Measurements from ENCODE around the gene KCNIP3.
"Not testable (repeated sequence)": the region's sequence is repeated elsewhere in the genome, so short reads cannot be mapped to it uniquely, and the experiment has no call there.

Gene KCNIP3

GRCh38 chr2:95377216-95378123 is 80.3 kb downstream of the KCNIP3 start:
- Histone ChIP-seq H3K4me3 (ENCODE audit: low read length) (no peak overlapping the region), H3K36me3 (ENCODE audit: control insufficient read depth, insufficient read depth, low read length) (no peaks in the 10 kb centered on the region), H3K27me3 (ENCODE audit: control insufficient read depth, insufficient read depth, low read length) (no peaks in the 10 kb centered on the region), H3K4me1 (ENCODE audit: control insufficient read depth, insufficient read depth, low read length) (no peaks in the 10 kb centered on the region), H3K9me3 (ENCODE audit: control insufficient read depth, low read length) (no peaks in the 10 kb centered on the region), H3K9ac (ENCODE audit: low read length) (no peak overlapping the region)

- H3K4me1 ChIP-seq (ENCODE audit: control insufficient read depth, insufficient read depth, low read length); H3K27me3 ChIP-seq (ENCODE audit: control insufficient read depth, insufficient read depth, low read length); H3K9me3 ChIP-seq (ENCODE audit: control insufficient read depth, low read length): not testable (repeated sequence)
These were observed 81.1 kb downstream of the KCNIP3 start for GRCh38 chr2:95378281-95378680.

GRCh38 chr2:95379371-95379831 is 82.3 kb downstream of the KCNIP3 start:
- peaks cover 3% of the 10 kb centered on the region for H3K27me3 ChIP-seq (ENCODE audit: control insufficient read depth, insufficient read depth, low read length)
- peaks cover 4% of the 10 kb centered on the region for H3K4me1 ChIP-seq (ENCODE audit: control insufficient read depth, insufficient read depth, low read length)
- H3K4me3 ChIP-seq (ENCODE audit: low read length): no peak overlapping the region
- no peaks in the 10 kb centered on the region for H3K36me3 ChIP-seq (ENCODE audit: control insufficient read depth, insufficient read depth, low read length)
- H3K9ac ChIP-seq (ENCODE audit: low read length): no peak overlapping the region
- H3K9me3 ChIP-seq (ENCODE audit: control insufficient read depth, low read length): no peaks in the 10 kb centered on the region

More at GRCh38 chr2:95378281-95378680, 81.1 kb downstream of the KCNIP3 start:
- H3K36me3 ChIP-seq (ENCODE audit: control insufficient read depth, insufficient read depth, low read length); H3K9ac ChIP-seq (ENCODE audit: low read length); H3K4me3 ChIP-seq (ENCODE audit: low read length): not testable (repeated sequence)

GRCh38 chr2:95380280-95380679 is 83.1 kb downstream of the KCNIP3 start:
- no peak overlapping the region for H3K4me3 ChIP-seq (ENCODE audit: low read length)
- peaks cover 4% of the 10 kb centered on the region for H3K27me3 ChIP-seq (ENCODE audit: control insufficient read depth, insufficient read depth, low read length)
- no peaks in the 10 kb centered on the region for H3K36me3 ChIP-seq (ENCODE audit: control insufficient read depth, insufficient read depth, low read length)
- no peak overlapping the region for H3K9ac ChIP-seq (ENCODE audit: low read length)
- no peaks in the 10 kb centered on the region for H3K9me3 ChIP-seq (ENCODE audit: control insufficient read depth, low read length)
- H3K4me1 ChIP-seq (ENCODE audit: control insufficient read depth, insufficient read depth, low read length): peaks cover 9% of the 10 kb centered on the region

- peaks cover 4% of the 10 kb centered on the region for H3K27me3 ChIP-seq (ENCODE audit: control insufficient read depth, insufficient read depth, low read length)
- no peak overlapping the region for H3K9ac ChIP-seq (ENCODE audit: low read length)
- no peaks in the 10 kb centered on the region for H3K9me3 ChIP-seq (ENCODE audit: control insufficient read depth, low read length)
- peaks cover 9% of the 10 kb centered on the region for H3K4me1 ChIP-seq (ENCODE audit: control insufficient read depth, insufficient read depth, low read length)
- H3K36me3 ChIP-seq (ENCODE audit: control insufficient read depth, insufficient read depth, low read length): no peaks in the 10 kb centered on the region
- H3K4me3 ChIP-seq (ENCODE audit: low read length): no peak overlapping the region
These were observed 83.6 kb downstream of the KCNIP3 start for GRCh38 chr2:95380731-95381130.

GRCh38 chr2:95381212-95382191 is 84.4 kb downstream of the KCNIP3 start:
- no peaks in the 10 kb centered on the region for H3K36me3 ChIP-seq (ENCODE audit: control insufficient read depth, insufficient read depth, low read length)
- H3K9ac ChIP-seq (ENCODE audit: low read length): no peak overlapping the region
- H3K4me1 ChIP-seq (ENCODE audit: control insufficient read depth, insufficient read depth, low read length): peaks cover 9% of the 10 kb centered on the region

GRCh38 chr2:95382192-95382591 is 85.0 kb downstream of the KCNIP3 start:
- H3K4me1 ChIP-seq (ENCODE audit: control insufficient read depth, insufficient read depth, low read length): peaks cover 9% of the 10 kb centered on the region
- H3K9me3 ChIP-seq (ENCODE audit: control insufficient read depth, low read length): no peaks in the 10 kb centered on the region
- H3K36me3 ChIP-seq (ENCODE audit: control insufficient read depth, insufficient read depth, low read length): no peaks in the 10 kb centered on the region
- H3K27me3 ChIP-seq (ENCODE audit: control insufficient read depth, insufficient read depth, low read length): peaks cover 4% of the 10 kb centered on the region
- H3K4me3 ChIP-seq (ENCODE audit: low read length): no peak overlapping the region
- no peak overlapping the region for H3K9ac ChIP-seq (ENCODE audit: low read length)

More at GRCh38 chr2:95381212-95382191, 84.4 kb downstream of the KCNIP3 start:
- Histone ChIP-seq H3K4me3 (ENCODE audit: low read length) (no peak overlapping the region), H3K9me3 (ENCODE audit: control insufficient read depth, low read length) (no peaks in the 10 kb centered on the region), H3K27me3 (ENCODE audit: control insufficient read depth, insufficient read depth, low read length) (peaks cover 4% of the 10 kb centered on the region)

- Histone ChIP-seq H3K4me3 (ENCODE audit: low read length) (no peak overlapping the region), H3K36me3 (ENCODE audit: control insufficient read depth, insufficient read depth, low read length) (no peaks in the 10 kb centered on the region), H3K9ac (ENCODE audit: low read length) (no peak overlapping the region), H3K4me1 (ENCODE audit: control insufficient read depth, insufficient read depth, low read length) (peaks cover 9% of the 10 kb centered on the region), H3K27me3 (ENCODE audit: control insufficient read depth, insufficient read depth, low read length) (peaks cover 4% of the 10 kb centered on the region), H3K9me3 (ENCODE audit: control insufficient read depth, low read length) (no peaks in the 10 kb centered on the region)
These were observed 85.8 kb downstream of the KCNIP3 start for GRCh38 chr2:95382686-95383634.

- Histone ChIP-seq H3K9ac (ENCODE audit: low read length) (no peak overlapping the region), H3K4me1 (ENCODE audit: control insufficient read depth, insufficient read depth, low read length) (peaks cover 9% of the 10 kb centered on the region), H3K27me3 (ENCODE audit: control insufficient read depth, insufficient read depth, low read length) (peaks cover 8% of the 10 kb centered on the region), H3K9me3 (ENCODE audit: control insufficient read depth, low read length) (no peaks in the 10 kb centered on the region), H3K4me3 (ENCODE audit: low read length) (no peak overlapping the region), H3K36me3 (ENCODE audit: control insufficient read depth, insufficient read depth, low read length) (no peaks in the 10 kb centered on the region)
These were observed 86.5 kb downstream of the KCNIP3 start for GRCh38 chr2:95383635-95384027.

- peaks cover 12% of the 10 kb centered on the region for H3K27me3 ChIP-seq (ENCODE audit: control insufficient read depth, insufficient read depth, low read length)
- H3K9ac ChIP-seq (ENCODE audit: low read length): no peak overlapping the region
- H3K9me3 ChIP-seq (ENCODE audit: control insufficient read depth, low read length): no peaks in the 10 kb centered on the region
- H3K4me3 ChIP-seq (ENCODE audit: low read length): no peak overlapping the region
- no peaks in the 10 kb centered on the region for H3K36me3 ChIP-seq (ENCODE audit: control insufficient read depth, insufficient read depth, low read length)
- peaks cover 18% of the 10 kb centered on the region for H3K4me1 ChIP-seq (ENCODE audit: control insufficient read depth, insufficient read depth, low read length)
These were observed 87.9 kb downstream of the KCNIP3 start for GRCh38 chr2:95384854-95385569.

- Histone ChIP-seq H3K9ac (ENCODE audit: low read length) (no peak overlapping the region), H3K9me3 (ENCODE audit: control insufficient read depth, low read length) (no peaks in the 10 kb centered on the region), H3K4me1 (ENCODE audit: control insufficient read depth, insufficient read depth, low read length) (peaks cover 23% of the 10 kb centered on the region), H3K4me3 (ENCODE audit: low read length) (no peak overlapping the region), H3K36me3 (ENCODE audit: control insufficient read depth, insufficient read depth, low read length) (no peaks in the 10 kb centered on the region), H3K27me3 (ENCODE audit: control insufficient read depth, insufficient read depth, low read length) (peaks cover 12% of the 10 kb centered on the region)
These were observed 88.4 kb downstream of the KCNIP3 start for GRCh38 chr2:95385570-95385984.

Measured in mucosa of stomach (tissue), 1 donor.